H9 (cell line): ENCODE measurements around the gene AP3S2. TPM values are rescaled to one million over a fixed set of nuclear protein-coding genes. Genes with fewer than 3 reads are reported as not detected.

Source experiments
- DNase-seq: peaks from one replicate; pipeline ENCODE4 v3.0.0-alpha.2; 2017
- H2AFZ ChIP-seq: one replicate; pipeline ENCODE4 v1.6.1; 2013; ENCODE audit warnings: mild to moderate bottlenecking, low read length, control low read depth, moderate library complexity
- H2AK5ac ChIP-seq: 2 replicates; pipeline ENCODE4 v1.6.1; 2013; ENCODE audit warnings: low read length, control low read depth, mixed read lengths; ENCODE audit not compliant: insufficient read length
- H2BK120ac ChIP-seq: one replicate; pipeline ENCODE4 v1.6.1; 2013; ENCODE audit warnings: low read depth, mild to moderate bottlenecking, low read length, control low read depth, inconsistent platforms; ENCODE audit not compliant: poor library complexity, severe bottlenecking
- H2BK12ac ChIP-seq: 2 replicates; pipeline ENCODE4 v1.6.1; 2013; ENCODE audit warnings: low read length, control low read depth, mixed read lengths, low read depth; ENCODE audit not compliant: insufficient read length
- H2BK15ac ChIP-seq: 2 replicates; pipeline ENCODE4 v1.6.1; 2013; ENCODE audit warnings: low read depth, low read length, control low read depth
- H2BK20ac ChIP-seq: one replicate; pipeline ENCODE4 v1.6.1; 2013; ENCODE audit warnings: low read depth, mild to moderate bottlenecking, low read length, control low read depth, inconsistent platforms; ENCODE audit not compliant: poor library complexity, severe bottlenecking
- H2BK5ac ChIP-seq: 2 replicates; pipeline ENCODE4 v1.6.1; 2013; ENCODE audit warnings: low read length, control low read depth, mixed read lengths; ENCODE audit not compliant: insufficient read length
- H3K14ac ChIP-seq: 2 replicates; pipeline ENCODE4 v1.6.1; 2013; ENCODE audit warnings: low read length, control low read depth; ENCODE audit not compliant: insufficient read depth
- H3K18ac ChIP-seq: 2 replicates; pipeline ENCODE4 v1.6.1; 2013; ENCODE audit warnings: low read depth, mild to moderate bottlenecking, mixed read lengths, low read length, control low read depth; ENCODE audit not compliant: insufficient read length
- H3K23ac ChIP-seq: 2 replicates; pipeline ENCODE4 v1.6.1; 2013; ENCODE audit warnings: low read length, control low read depth, mixed read lengths, low read depth; ENCODE audit not compliant: insufficient read length
- H3K23me2 ChIP-seq: 2 replicates; pipeline ENCODE4 v1.6.1; 2013; ENCODE audit warnings: low read depth, mild to moderate bottlenecking, mixed read lengths, low read length, control low read depth; ENCODE audit not compliant: insufficient read length, poor library complexity, severe bottlenecking
- H3K27ac ChIP-seq: 2 replicates; pipeline ENCODE4 v1.5.1; 2013; ENCODE audit warnings: low read length, control low read depth, mixed read lengths, low read depth; ENCODE audit not compliant: insufficient read length
- H3K27me3 ChIP-seq: 2 replicates; pipeline ENCODE4 v1.6.1; 2013; ENCODE audit warnings: low read length, control low read depth, inconsistent platforms; ENCODE audit not compliant: insufficient read depth
- H3K4ac ChIP-seq: 2 replicates; pipeline ENCODE4 v1.6.1; 2013; ENCODE audit warnings: low read depth, mild to moderate bottlenecking, control low read depth, inconsistent platforms, low read length, moderate library complexity
- H3K4me1 ChIP-seq: 2 replicates; pipeline ENCODE4 v1.6.1; 2013; ENCODE audit warnings: low read length, control low read depth, inconsistent platforms; ENCODE audit not compliant: insufficient read depth
- H3K4me2 ChIP-seq: 2 replicates; pipeline ENCODE4 v1.6.1; 2013; ENCODE audit warnings: low read length, control low read depth, mixed read lengths; ENCODE audit not compliant: insufficient read length, insufficient read depth
- H3K56ac ChIP-seq: 2 replicates; pipeline ENCODE4 v1.6.1; 2013; ENCODE audit warnings: low read depth, mild to moderate bottlenecking, mixed read lengths, low read length, control low read depth; ENCODE audit not compliant: insufficient read length
- H3K79me1 ChIP-seq: 2 replicates; pipeline ENCODE4 v1.6.1; 2013; ENCODE audit warnings: low read depth, mild to moderate bottlenecking, moderate library complexity, low read length, control low read depth, inconsistent platforms; ENCODE audit not compliant: insufficient read depth, poor library complexity, severe bottlenecking
- H3K79me2 ChIP-seq: 2 replicates; pipeline ENCODE4 v1.6.1; 2013; ENCODE audit warnings: low read length, control low read depth, inconsistent platforms; ENCODE audit not compliant: insufficient read depth
- H3K9ac ChIP-seq: 2 replicates; pipeline ENCODE4 v1.6.1; 2013; ENCODE audit warnings: low read length, control low read depth, mixed read lengths; ENCODE audit not compliant: insufficient read length; ENCODE audit errors: extremely low read depth
- H3K9me3 ChIP-seq: one replicate; pipeline ENCODE4 v1.6.1; 2013; ENCODE audit warnings: low read depth, low read length, inconsistent platforms; ENCODE audit not compliant: control insufficient read depth
- H3T11ph ChIP-seq: one replicate; pipeline ENCODE4 v1.6.1; 2013; ENCODE audit warnings: mild to moderate bottlenecking, low read length, control low read depth, inconsistent platforms
- H4K20me1 ChIP-seq: one replicate; pipeline ENCODE4 v1.6.1; 2013; ENCODE audit not compliant: control insufficient read depth, insufficient read length, insufficient read depth
- H4K5ac ChIP-seq: 2 replicates; pipeline ENCODE4 v1.6.1; 2013; ENCODE audit warnings: low read depth, mild to moderate bottlenecking, mixed read lengths, low read length, control low read depth; ENCODE audit not compliant: insufficient read length
- H4K8ac ChIP-seq: replicated peaks from 2 replicates; pipeline ENCODE4 v1.6.1; 2013; ENCODE audit warnings: low read length, control low read depth, mixed read lengths, low read depth; ENCODE audit not compliant: insufficient read length
- H4K91ac ChIP-seq: 2 replicates; pipeline ENCODE4 v1.6.1; 2013; ENCODE audit warnings: low read depth, mild to moderate bottlenecking, moderate library complexity, mixed read lengths, low read length, control low read depth; ENCODE audit not compliant: insufficient read length
- H3K27ac Mint-ChIP-seq, 3 experiments: 2 replicates in 2 of 3; 3 replicates in 1 of 3; pipeline ENCODE4 v1.8.0; 2020 to 2021; ENCODE audit warnings: mixed read lengths in 3 of 3, mild to moderate bottlenecking in 1 of 3, moderate library complexity in 1 of 3
- H3K27me3 Mint-ChIP-seq: 2 replicates; pipeline ENCODE4 v1.8.0; 2021; ENCODE audit warnings: low read depth, mild to moderate bottlenecking, moderate library complexity, mixed read lengths
- H3K36me3 Mint-ChIP-seq, 3 experiments: 2 replicates in 2 of 3; 3 replicates in 1 of 3; pipeline ENCODE4 v1.8.0; 2020 to 2021; ENCODE audit warnings: low read depth in 3 of 3, mixed read lengths in 3 of 3; ENCODE audit not compliant: insufficient read depth in 1 of 3
- H3K4me1 Mint-ChIP-seq, 2 experiments: 2 replicates each; pipeline ENCODE4 v1.8.0; 2020; ENCODE audit warnings: mixed read lengths in 2 of 2
- H3K4me3 Mint-ChIP-seq, 2 experiments: 2 replicates in 1 of 2; 3 replicates in 1 of 2; pipeline ENCODE4 v1.8.0; 2020 to 2021; ENCODE audit warnings: mild to moderate bottlenecking in 2 of 2, mixed read lengths in 2 of 2, moderate library complexity in 1 of 2
- H3K9me3 Mint-ChIP-seq, 2 experiments: 2 replicates in 1 of 2; 3 replicates in 1 of 2; pipeline ENCODE4 v1.8.0; 2020; ENCODE audit warnings: mild to moderate bottlenecking in 2 of 2, mixed read lengths in 2 of 2, moderate library complexity in 1 of 2
- WGBS: extraction: QIAGEN DNeasy Blood & Tissue Kit; methylation state at CpG from one replicate; pipeline ENCODE4 v1.1.7; 2013; ENCODE audit warnings: missing lambda C conversion rate, low lambda C conversion rate, mixed read lengths; ENCODE audit not compliant: insufficient read length; ENCODE audit errors: extremely low coverage; 5-methylcytosine and 5-hydroxymethylcytosine counted together
- total RNA-seq: library from RNA; stranded (reverse); gene quantifications from 2 replicates; pipeline ENCODE4 v1.2.1, GENCODE V29; 2021
- TF ChIP-seq, protein P1 (sequence below): fragments of 200-600 bp; sonication (generic); conservative IDR thresholded peaks from 3 replicates; pipeline ENCODE4 v1.8.0; 2021; ENCODE audit warnings: antibody characterized with exemption, mild to moderate bottlenecking

Gene AP3S2
- total RNA-seq, 1 experiment from 2014 or later: 33.9 TPM

DNA sequence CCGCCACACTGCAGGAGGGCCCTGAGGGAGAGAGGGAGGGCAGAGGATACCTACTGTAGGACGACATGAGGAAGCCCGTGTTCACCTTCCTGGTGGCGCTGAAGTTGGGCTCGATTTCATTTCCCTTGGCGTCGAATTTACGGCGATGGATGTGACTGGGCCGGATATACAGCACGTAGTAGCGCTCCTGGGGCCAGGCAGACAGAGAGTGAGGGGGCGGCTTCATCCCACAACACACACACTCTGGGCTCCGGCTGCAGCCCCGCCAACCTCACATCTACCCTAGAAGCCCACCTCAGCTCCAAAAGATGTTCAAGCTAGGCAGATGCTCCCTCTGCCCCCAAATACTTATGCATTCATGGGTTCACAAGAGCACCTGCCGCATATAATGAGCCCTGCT is 14.4 kb upstream of the AP3S2 start:
- Histone ChIP-seq H3K27me3 (peaks cover 2% of the 10 kb centered on the region; the same call in 1 of the 2 replicates), H2BK5ac (no peak overlapping the region), H3T11ph (no peak overlapping the region), H2AFZ (no peak overlapping the region), H4K91ac (no peak overlapping the region), H4K20me1 (no peaks in the 10 kb centered on the region), H3K79me1 (no peaks in the 10 kb centered on the region), H2BK12ac (no peak overlapping the region), H2BK20ac (no peak overlapping the region), H3K27ac (no peak overlapping the region), H3K4me1 (no peaks in the 10 kb centered on the region), H3K79me2 (no peaks in the 10 kb centered on the region), H2BK120ac (no peak overlapping the region), H3K9ac (no peak overlapping the region), H3K18ac (no peak overlapping the region), H3K23ac (no peak overlapping the region), H4K5ac (no peak overlapping the region), H3K4me2 (no peak overlapping the region), H2AK5ac (no peak overlapping the region), H4K8ac (no peak overlapping the region), H3K14ac (no peak overlapping the region), H3K4ac (no peak overlapping the region), H2BK15ac (no peak overlapping the region), H3K23me2 (peaks cover 7% of the 10 kb centered on the region), H3K9me3 (no peaks in the 10 kb centered on the region), H3K56ac (no peak overlapping the region)
- Mint-ChIP-seq H3K4me3 (no peak overlapping the region), H3K9me3 (no peaks in the 10 kb centered on the region), H3K27me3 (peaks cover 7% of the 10 kb centered on the region), H3K36me3 (peaks cover 0 to 2% (median under 1%) of the 10 kb centered on the region in 3 experiments; a peak in 2 of 7 replicates), H3K4me1 (peaks cover 7 to 15% of the 10 kb centered on the region in 2 experiments), H3K27ac (no peak overlapping the region; a peak in 1 of 7 replicates)
- WGBS: no CpG with 5 or more reads among the region's 16 CpGs
- DNase-seq: no peak
- TF ChIP-seq, protein P1, sequence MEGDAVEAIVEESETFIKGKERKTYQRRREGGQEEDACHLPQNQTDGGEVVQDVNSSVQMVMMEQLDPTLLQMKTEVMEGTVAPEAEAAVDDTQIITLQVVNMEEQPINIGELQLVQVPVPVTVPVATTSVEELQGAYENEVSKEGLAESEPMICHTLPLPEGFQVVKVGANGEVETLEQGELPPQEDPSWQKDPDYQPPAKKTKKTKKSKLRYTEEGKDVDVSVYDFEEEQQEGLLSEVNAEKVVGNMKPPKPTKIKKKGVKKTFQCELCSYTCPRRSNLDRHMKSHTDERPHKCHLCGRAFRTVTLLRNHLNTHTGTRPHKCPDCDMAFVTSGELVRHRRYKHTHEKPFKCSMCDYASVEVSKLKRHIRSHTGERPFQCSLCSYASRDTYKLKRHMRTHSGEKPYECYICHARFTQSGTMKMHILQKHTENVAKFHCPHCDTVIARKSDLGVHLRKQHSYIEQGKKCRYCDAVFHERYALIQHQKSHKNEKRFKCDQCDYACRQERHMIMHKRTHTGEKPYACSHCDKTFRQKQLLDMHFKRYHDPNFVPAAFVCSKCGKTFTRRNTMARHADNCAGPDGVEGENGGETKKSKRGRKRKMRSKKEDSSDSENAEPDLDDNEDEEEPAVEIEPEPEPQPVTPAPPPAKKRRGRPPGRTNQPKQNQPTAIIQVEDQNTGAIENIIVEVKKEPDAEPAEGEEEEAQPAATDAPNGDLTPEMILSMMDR: no peak
